ENCODE data around the gene ZNF445.
"Not testable (repeated sequence)": the region's sequence is repeated elsewhere in the genome, so short reads cannot be mapped to it uniquely, and the experiment has no call there.

The ZNF445 gene

DNA sequence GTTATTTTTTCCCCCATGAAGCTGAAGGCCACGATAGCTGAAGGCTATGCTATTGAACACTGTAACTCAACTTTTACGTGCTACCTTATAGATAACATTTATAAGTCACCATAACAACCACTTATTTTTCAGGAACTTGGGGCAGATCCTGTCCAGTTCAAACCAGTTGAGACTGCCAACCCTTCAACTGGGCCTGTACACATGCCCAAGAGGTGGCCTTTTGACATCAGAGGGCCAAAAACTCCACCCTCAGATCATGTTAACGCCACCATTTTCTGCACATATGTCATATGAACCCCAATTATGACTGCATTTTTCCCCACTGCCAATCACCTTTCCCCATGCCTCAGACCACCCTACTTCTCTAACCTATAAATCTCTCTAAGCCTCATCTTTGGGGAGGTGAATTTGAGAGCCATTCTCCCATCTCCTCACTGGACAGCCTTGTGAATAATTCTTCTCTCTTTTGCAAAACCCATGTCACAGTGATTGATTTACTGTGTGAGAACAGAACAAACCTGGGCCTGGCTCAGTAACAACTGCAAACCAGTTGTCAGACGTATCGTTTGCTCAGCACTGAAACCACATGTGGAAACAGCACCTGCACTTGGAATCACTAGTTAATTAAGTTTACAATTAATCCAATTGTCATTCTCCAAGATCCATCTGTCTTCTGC, 42.5 kb downstream of the ZNF445 start:
- DNase-seq (ENCODE audit: low read depth, low spot score), result no peak

DNA sequence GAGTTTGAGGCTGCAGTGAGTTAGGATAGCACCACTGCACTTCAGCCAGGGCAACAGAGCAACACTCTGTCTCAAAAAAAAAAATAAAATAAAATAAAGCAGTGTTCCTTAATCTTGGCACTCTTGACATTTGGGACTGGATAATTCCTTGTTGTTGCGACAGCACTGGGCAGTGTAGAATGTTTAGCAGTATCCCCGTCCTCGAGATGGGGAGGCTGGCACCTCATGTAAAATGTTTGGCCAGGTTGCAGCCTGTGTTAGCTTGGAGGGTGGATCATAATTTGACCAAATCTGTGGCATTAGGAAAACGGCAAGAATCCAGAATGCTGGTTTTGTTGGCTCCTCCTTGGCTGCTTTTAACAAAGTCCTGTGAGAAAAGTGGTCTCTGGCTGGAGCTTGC, 47.0 kb downstream of the ZNF445 start:
- DNase-seq (ENCODE audit: low read depth, low spot score), result no peak

DNA sequence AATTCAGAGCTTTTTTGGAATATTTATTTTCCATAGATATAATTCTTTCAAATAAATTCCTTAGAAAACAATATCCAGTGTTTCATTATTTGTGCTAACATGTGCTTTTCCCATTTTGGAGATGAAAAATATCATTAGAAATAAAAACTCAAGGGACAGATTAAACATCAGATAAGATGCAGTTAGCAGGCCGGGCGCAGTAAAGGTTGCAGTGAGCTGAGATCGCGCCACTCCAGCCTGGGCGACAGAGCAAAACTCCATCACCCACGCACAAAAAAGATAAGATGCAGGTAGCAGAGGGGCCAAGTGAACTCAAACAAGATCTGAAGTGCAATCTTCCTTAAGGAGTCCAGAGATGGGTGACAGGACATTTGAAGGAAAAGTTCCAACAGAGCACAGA, 48.0 kb downstream of the ZNF445 start:
- no peak for DNase-seq (ENCODE audit: low read depth, low spot score)

DNA sequence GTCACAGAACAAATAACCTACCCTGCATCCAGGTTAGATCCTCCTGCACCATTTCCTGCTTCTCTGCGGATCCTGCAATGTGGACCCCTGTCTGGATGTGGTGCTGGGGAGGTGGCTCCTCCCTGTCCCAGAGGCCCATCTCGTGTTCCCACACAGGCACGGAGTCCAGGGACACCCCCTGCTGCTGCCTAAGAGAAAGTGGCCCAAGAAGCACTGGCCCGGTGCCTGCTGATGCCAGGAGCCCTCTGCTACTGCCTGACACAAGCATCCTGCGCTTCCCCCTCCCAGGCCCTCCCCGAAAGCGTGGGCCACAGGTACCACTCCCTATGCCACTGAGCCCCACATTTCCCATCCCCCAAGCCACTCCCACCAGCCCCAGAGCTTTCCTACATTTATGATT, 48.6 kb downstream of the ZNF445 start:
- DNase-seq (ENCODE audit: low read depth, low spot score), result no peak

DNA sequence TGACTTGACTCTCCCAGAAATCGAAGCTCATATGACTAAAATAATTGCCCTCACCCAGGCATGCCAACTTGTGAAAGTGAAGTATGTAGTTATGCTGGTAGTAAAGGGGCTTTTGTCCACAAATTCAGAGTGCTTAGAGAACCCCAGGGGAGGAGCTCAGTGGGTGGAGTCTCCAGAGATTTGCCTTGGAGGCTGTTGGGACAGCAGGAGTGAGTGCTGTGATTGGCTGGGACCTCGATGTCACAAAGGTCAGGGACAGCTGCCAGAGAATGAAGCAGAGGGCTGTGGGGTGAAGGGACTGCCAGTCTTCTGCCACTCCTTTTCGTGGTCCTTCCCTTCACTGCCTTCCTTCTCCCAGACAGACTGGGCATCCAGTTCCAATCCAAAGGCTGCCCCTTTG, 49.8 kb downstream of the ZNF445 start:
- DNase-seq (ENCODE audit: low read depth, low spot score), result no peak

DNA sequence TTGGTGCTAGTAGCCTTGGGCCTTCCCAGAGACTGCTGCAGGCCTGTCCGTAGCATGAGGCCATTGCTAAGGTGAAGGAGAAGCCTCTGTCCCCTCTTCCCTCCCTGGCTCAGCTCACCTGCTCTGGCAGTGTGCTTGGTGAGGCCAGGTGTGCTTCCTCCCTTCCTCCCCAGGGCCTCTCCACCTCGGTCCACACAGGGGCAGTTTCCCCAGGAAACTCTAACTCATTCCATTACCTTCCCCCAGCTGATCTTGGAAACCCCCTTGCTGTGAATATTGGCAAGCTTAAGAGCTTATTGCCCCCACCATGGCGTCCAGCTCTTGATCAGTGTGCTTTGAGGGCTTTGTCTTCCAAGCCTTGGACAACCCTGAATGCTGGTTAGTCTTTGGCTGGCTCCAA, 52.7 kb downstream of the ZNF445 start:
- DNase-seq (ENCODE audit: low read depth, low spot score), result no peak

DNA sequence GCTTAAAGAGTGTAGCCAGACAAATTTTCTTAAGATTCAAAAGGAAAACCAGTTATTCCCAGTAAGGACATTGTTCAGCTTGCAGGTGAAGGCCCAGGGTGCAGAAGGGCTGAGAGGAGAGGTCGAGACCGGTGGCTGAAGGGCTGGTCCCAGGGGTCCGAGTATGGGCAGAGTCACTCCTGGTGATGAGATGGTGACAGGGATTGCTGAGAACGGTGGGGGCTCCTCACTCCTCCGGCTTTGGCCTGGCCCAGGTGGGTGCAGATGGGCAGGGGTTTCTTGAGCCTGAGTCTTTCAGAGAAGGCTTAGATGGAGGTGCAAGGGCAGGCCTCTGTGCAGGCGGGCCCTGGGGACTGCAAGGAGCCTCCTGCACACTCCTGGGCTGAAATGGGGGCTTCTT, 56.2 kb downstream of the ZNF445 start:
- DNase-seq (ENCODE audit: low read depth, low spot score), result no peak

DNA sequence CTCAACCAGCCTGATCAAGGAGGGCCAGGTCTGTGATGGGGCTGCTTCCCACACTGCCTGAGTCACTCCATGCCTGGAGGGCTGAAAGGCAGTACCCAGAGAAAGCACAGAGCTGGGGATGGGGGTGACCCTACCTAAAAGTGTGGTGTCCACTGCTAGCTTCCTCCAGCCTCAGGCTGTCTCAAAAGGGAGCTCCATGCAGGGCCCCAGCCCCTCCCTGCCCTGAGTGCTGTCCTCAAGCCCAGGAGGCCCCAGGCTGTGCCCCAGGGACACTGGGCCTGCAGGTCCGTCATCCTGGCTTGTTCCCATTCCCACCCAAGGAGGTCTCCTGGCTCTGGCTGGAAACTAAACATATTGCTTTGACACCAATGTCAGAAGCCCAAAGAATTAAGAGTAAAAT, 56.8 kb downstream of the ZNF445 start:
- no peak for DNase-seq (ENCODE audit: low read depth, low spot score)

DNA sequence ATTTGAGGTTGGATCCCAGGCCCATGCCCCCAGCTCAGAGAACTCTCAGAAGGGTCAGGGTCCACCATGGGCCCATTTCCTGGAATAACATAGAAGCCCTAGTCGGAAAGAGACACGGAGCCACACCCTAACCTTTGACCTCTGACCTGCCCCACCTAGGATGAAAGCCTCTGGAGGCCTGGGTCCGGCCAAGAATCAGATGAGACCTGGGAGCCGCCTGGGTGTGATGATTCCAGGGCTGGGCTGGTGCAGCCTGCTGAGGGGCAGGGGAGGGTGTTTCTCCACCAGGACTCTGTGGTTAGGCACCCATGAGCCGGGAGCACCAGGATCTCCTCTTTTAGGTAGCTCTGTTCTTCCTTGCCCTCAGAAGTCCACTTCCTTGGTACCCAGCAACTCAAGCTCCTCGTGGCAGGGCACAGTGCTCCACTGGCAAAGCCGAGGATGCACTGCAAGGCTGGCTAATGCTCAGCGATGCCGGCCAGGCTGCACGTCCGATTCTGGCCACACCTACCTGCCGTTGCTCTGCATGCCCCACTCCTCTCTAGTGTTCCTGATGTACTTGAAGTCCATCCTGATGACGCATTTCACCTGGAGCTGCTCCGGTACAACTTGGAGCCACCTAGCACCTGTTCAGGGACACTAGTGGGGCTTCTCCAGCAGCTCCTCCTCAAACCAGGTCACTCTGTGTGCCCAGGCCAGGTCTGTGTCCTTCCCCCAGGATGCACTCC, 57.4 kb downstream of the ZNF445 start:
- no peak for DNase-seq (ENCODE audit: low read depth, low spot score)

DNA sequence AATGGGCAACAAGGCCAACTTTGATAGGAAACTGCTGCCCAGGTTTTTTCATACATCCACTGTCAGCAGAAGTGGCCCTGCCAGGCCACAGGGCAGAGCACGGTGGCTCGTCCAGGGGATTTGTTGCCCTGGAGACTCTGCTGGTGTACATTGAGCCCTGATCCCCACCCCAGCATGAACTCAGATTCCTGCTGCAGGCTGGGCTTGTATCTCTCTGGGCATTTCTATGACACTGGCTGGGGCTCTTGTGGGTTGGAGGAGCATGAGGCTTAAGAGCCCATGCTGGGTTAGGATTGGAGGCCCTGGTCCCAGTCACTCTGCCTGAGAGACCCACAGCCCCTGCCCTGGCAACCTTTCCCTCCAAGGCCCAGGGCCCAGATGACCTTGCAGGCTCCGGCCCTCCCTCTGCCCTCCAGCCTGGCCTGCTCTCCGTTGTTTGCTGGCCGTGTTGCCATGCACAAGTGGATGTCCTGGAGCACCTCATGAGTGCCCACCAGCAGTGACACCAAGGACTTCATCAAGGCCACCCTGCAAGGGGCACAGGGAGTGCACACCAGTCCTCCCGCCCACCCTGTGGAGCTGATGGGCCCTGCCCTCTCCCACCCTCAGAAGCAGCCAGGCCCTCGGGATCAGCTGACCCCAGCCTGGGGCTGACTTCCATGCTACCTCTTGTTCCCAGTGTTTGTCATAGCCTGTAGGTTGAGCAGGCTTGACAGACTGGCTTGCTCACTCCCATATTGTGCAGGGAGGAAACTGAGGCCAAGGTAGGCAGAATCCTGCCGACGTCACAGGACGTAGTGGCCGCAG, 58.2 kb downstream of the ZNF445 start:
- DNase-seq (ENCODE audit: low read depth, low spot score), result no peak

DNA sequence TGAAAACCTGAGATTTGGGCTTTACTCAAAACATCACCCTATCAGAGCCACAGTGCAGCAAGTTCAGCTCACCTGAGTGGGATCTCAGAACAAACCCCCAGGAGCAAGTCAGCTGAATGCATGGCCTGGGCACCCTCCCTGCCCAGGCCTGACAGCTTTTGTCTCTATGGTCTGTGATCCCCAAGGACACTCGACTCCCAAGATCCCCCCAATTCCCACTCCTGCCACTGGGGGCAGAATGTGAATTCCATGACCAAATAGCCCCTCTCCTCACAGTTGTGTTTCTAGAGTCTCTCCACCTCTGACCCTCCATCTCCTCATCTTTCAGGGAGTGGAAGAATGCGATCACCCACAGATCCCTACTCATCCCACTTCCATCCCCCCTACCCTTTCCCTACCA, 58.9 kb downstream of the ZNF445 start:
- no peak for DNase-seq (ENCODE audit: low read depth, low spot score)

DNA sequence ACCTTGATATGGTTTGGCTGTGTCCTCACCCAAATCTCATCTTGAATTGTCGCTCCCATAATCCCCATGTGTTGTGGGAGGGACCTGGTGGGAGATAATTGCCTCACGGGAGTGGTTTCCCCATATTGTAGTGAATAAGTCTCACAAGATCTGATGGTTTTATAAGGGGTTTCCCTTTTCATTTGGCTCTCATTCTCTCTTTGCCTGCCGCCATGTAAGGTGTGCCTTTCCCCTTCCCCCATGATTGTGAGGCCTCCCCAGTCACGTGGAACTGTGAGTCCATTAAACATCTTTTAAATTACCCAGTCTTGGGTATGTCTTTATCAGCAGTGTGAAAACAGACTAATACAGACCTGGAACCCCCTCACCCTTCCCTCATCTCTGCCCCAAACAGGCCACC, 59.4 kb downstream of the ZNF445 start:
- not testable (repeated sequence) for DNase-seq (ENCODE audit: low read depth, low spot score)

DNA sequence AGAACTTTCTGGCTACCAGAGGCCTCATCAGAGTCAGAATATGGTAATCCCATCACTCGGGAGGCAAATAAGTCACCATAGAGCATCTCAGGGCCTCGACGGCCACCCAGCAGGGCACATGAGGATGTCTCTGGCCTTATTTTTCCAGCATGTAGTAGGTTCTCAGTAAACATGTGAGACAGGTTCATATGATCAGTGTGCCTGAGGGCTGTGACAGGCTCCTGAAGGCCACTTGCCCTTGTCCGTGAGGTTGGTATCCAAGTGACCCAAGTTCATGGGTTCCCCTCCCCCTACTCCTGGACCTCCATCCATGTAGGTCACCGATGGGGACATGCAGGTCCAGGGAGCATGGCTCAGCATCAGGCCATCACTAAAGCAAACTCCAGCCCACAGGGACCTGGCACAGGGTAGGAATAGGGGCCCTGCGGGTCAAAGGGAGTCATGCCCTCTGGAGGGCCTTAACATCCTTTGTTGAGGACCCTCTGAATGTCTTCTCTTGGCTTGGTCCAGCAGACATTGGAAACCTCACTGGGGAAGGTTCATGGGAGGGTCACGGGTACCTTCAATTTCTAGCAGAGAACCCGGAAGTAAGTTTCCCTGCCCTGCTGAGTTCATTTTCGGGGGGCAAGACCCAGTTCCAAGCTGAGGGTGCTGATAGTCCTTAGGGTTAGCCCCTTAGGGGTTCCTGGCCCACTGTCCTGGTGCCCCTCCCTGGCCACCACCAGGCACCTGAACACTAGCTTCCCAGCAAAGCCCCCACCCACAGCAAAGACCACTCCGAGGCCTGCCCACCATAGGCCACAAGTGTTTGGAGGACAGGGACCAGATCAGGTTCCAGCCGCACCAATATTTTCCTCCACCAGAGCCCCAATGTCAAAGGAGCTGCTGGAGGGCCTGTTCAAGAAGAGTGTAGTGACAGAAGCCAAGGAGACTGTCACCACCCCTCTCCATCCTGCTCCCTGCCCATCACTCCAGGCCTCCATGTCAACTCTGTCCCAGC, 61.1 kb downstream of the ZNF445 start:
- DNase-seq (ENCODE audit: low read depth, low spot score), result no peak

DNA sequence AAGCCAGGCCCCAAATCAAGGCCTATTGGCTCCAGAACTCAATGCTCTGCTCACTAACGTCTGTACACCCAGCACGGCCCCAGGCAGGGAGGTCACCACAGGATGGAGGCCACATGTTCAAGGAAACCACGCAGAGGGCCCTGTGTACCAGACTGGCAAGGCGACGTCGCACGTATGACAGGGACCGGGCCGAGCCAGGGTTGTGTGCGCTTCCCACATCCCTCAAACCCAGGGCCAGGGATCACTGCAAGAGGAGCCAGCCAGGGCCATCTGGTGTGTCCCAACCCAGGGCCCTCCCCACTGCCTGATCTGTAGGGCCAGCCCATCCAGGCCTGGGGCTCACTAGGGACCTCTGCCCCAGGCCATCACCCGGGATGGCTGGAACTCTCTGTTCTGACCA, 62.0 kb downstream of the ZNF445 start:
- no peak for DNase-seq (ENCODE audit: low read depth, low spot score)

DNA sequence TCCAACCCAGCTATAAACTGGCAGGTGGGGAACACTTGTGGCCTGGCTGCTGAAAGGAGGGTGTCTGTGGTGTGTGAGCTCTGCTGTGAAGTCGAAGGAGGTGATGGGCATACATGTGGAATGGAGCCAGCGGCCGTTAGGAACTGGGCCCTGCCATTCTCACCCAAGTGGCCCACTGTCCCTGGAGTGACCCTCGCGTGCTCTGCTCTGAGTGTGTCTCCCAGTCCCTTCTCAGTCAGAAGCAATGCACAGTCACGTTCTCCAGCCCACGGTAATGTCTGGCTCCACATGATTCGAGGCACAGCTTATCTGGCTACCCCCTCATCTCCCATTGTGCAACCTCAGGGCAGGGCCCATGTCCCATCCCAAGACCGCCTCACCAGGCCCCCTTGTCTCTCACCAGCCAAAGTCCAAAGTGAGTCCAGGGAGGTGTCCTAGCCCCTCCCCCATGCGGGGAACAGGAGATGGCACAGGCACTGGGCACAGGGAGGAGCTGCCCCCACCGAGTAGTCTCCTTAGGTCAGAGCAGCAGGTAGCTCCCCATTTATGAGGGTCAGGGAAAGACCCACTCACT, 62.9 kb downstream of the ZNF445 start:
- DNase-seq (ENCODE audit: low read depth, low spot score), result no peak

DNA sequence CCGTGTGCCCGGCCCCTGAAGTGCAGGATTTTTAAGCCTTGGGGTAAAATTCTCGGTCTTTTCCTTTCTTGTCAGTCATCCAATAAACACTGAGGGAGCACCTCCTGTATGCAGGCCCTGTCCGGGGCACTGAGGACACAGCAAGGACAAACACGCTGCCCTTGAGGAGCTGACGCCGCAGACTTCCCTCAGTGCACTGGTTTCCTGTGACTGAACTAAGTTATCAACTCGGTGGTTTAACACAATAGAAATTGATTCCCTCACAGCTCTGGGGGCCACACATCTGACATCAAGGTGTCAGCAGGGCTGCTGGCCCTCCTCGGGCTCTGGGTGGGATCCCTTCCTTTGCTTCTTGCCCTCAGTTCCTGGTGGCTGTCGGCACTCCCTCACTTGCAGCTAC, 65.1 kb downstream of the ZNF445 start:
- DNase-seq (ENCODE audit: low read depth, low spot score), result no peak

DNA sequence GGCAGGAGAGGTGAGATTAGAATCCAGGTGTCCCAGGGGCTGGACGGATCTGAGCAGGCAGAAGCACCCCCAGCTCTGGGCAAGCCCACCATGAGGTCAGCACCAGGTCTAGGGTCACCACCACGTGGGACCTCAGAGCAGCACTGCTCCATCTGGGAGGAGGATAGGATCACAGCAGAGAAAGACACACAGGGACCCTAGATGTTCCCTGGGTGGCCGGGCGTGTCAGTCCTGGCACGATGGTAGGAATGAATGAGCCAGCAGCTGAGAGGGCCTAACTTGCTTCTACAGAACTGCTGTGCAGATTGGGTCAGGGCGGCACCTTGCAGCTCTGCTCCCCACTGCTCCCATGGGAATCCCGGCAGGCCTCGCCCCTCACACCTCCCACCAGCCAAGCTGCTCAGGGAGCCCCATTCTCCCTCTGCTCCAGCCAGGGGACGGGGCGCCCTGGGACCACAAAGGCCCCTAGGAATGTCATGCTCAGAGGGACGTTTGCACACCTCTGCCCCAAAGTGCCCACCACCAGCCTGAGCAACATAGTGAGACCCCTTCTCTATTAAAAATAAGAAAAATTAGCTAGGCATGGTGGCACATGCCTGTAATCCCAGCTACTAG, 66.3 kb downstream of the ZNF445 start:
- DNase-seq (ENCODE audit: low read depth, low spot score), result no peak

DNA sequence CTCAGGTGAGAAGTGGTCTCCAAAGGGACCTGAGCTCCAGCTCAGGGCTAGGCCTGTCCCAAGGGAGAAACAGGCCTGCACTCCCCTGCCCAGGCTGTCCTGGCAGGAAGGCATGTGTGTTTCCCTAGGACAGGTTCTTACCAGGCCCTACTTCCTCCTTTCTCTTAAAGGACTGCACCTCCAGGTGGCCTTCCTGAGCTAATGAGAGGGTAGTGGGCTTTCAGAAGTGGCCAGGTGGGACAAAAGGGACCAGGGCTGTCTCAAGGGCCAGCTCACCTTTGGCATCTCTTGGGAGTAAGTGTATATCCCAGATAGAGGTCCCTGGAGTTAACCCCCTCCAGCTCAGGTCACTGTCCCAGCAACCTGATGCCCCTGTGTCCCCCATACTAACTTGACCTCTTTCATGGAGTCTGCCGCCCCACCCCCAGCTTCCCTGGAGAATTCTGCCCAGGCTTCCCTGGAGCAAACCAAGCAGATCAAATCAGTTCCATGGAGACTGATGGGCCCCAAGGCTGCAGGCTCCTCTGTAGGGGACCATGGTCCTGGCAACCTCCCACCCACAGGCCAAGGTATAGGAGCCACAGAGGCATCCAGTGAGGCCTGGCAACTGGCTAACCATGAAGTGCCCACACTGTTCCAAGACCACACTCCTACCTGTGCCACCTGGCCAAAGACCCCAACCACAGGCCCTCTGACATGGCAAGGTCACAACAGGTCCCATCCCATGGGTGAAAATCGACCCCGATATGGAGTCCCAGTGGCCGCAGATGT, 67.6 kb downstream of the ZNF445 start:
- DNase-seq (ENCODE audit: low read depth, low spot score), result no peak

DNA sequence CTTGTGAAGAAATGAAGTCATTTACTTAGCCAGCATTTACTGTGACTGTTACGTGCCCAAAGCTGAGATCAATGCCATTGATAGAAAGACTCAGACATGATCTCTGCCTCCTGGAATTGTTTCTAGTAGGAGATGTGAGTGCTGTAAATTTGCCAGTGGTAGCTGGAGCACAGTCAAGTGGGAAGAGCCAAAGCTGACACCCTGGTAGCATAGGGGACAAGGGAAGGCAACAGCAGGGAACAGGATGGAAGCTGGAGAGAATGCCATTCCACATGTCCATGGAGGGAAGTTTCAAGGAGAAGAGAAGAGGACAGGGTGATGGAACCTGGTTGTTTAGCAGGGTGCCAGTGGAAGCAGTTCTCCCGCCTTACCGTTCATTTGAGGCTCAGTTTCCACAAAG, 74.9 kb downstream of the ZNF445 start:
- DNase-seq (ENCODE audit: low read depth, low spot score), result no peak

DNA sequence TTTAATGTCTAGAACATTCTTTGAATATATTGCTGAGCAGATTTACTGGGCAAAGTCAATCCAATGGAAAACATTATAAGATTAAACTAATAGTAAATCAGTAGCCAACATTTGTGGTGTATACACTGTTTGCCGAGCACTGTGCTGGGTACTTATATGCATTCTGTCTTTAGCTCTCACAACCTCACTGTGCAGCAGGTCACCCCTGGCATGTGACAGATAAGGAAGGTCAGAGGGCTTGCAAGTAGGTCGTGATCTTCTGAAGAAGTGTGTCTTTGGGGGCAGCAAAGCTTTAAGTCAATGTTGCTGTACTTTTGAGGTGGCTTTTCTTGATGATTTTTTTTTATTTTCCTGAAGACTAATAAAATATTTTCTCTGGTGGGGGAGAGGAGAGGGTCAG, 76.7 kb downstream of the ZNF445 start:
- no peak for DNase-seq (ENCODE audit: low read depth, low spot score)

Data from smooth muscle cell of the brain vasculature (primary cell).